GM12878 (cell line): Measurements from ENCODE around the gene RNF38. TPM values are rescaled to one million over a fixed set of nuclear protein-coding genes. Genes with fewer than 3 reads are reported as not detected.

Source experiments
- ATAC-seq: fragments of 200-7000 bp; cut with Tn5 transposase; 3 replicates; pipeline ENCODE4 v1.9.1; 2020; ENCODE audit warnings: mild to moderate bottlenecking, moderate library complexity
- BruUV-seq: library from RNA; stranded (reverse); fragments of 400-500 nt; replicated peaks from 2 replicates; lab custom pipeline; 2021; lab: Mats Ljungman, UMichigan
- CTCF ChIA-PET: fragments of 300-600 bp; sonication (Branson Sonifier 250); formaldehyde crosslinking; extraction: SDS; loops from one replicate; lab custom pipeline; 2021; ENCODE audit warnings: inconsistent platforms; lab: Yijun Ruan, JAX
- POLR2A ChIA-PET: fragments of 350-600 bp; formaldehyde crosslinking; extraction: SDS; loops from one replicate; lab custom pipeline; 2021; ENCODE audit warnings: inconsistent platforms; lab: Charles Lee
- RAD21 ChIA-PET: fragments of 300-600 bp; sonication (Branson Sonifier 250); formaldehyde crosslinking; loops from one replicate; lab custom pipeline; 2023; ENCODE audit warnings: antibody characterized with exemption; ENCODE audit not compliant: unreplicated experiment; lab: Charles Lee
- SMC1A ChIA-PET: fragments of 300-600 bp; sonication (Branson Sonifier 250); formaldehyde crosslinking; loops from one replicate; lab custom pipeline; 2023; ENCODE audit not compliant: unreplicated experiment, uncharacterized antibody; lab: Charles Lee
- DNase-seq: peaks from one replicate; pipeline ENCODE4 v3.0.0-alpha.2; 2011; ENCODE audit warnings: low read depth, low spot score
- FAIRE-seq: peaks from 3 replicates; lab custom pipeline; 2011; peaks lifted over from hg19 to GRCh38; lab: Jason Lieb, UNC
- H2AFZ ChIP-seq: 2 replicates; pipeline ENCODE4 v1.6.0; 2011; ENCODE audit warnings: low read depth, low read length, control low read depth; ENCODE audit not compliant: control insufficient read depth
- H3K27ac ChIP-seq: 2 replicates; pipeline ENCODE4 v1.5.1; 2011; ENCODE audit warnings: control low read depth; ENCODE audit not compliant: control insufficient read depth, insufficient read depth
- H3K27me3 ChIP-seq, 2 experiments: replicated peaks in 1 of 2; 2 replicates each; pipeline versions ENCODE4 v1.6.0 to v1.6.1; 2011; ENCODE audit warnings: low read length in 1 of 2; ENCODE audit not compliant: control insufficient read depth in 2 of 2, insufficient read depth in 2 of 2
- H3K36me3 ChIP-seq, 2 experiments: 2 replicates each; pipeline ENCODE4 v1.5.1; 2011; ENCODE audit warnings: low read length in 1 of 2; ENCODE audit not compliant: control insufficient read depth in 2 of 2, insufficient read depth in 2 of 2
- H3K4me1 ChIP-seq: 2 replicates; pipeline ENCODE4 v1.6.1; 2011; ENCODE audit warnings: mild to moderate bottlenecking, low read length, moderate library complexity, mixed read lengths; ENCODE audit not compliant: control insufficient read depth, insufficient read depth
- H3K4me2 ChIP-seq: 2 replicates; pipeline ENCODE4 v1.6.0; 2011; ENCODE audit warnings: control low read depth; ENCODE audit not compliant: control insufficient read depth, insufficient read depth
- H3K4me3 ChIP-seq: fragments of 200-600 bp; sonication (generic); 2 replicates; pipeline ENCODE4 v1.5.1; 2016
- H3K79me2 ChIP-seq: 2 replicates; pipeline ENCODE4 v1.6.0; 2011; ENCODE audit warnings: low read length; ENCODE audit not compliant: control insufficient read depth, insufficient read depth
- H3K9ac ChIP-seq: 2 replicates; pipeline ENCODE4 v1.8.0; 2011; ENCODE audit warnings: low read length, control low read depth, mixed read lengths; ENCODE audit not compliant: control insufficient read depth, insufficient read depth
- H3K9me3 ChIP-seq: replicated peaks from 3 replicates; pipeline ENCODE4 v1.5.1; 2011; ENCODE audit warnings: mild to moderate bottlenecking, low read length; ENCODE audit not compliant: control insufficient read depth, insufficient read depth
- H4K20me1 ChIP-seq: 2 replicates; pipeline ENCODE4 v1.6.0; 2011; ENCODE audit not compliant: control insufficient read depth, insufficient read depth
- ASH2L ChIP-seq: fragments of 300-600, 200-600 bp; sonication (generic); IDR thresholded peaks from 2 replicates; pipeline ENCODE4 v1.6.1; 2017; ENCODE audit warnings: low read depth, mild to moderate bottlenecking, borderline replicate concordance
- CREM ChIP-seq: IDR thresholded peaks from 2 replicates; pipeline ENCODE4 v1.6.1; 2014; ENCODE audit warnings: antibody characterized with exemption, low read depth
- DPF2 ChIP-seq: fragments of 450-650 bp; IDR thresholded peaks from 2 replicates; pipeline ENCODE4 v1.6.1; 2017; ENCODE audit warnings: mild to moderate bottlenecking
- IRF5 ChIP-seq: fragments of 450-650 bp; IDR thresholded peaks from 2 replicates; pipeline ENCODE4 v1.6.1; 2017; ENCODE audit warnings: borderline replicate concordance
- KLF5 ChIP-seq: fragments of 450-650 bp; IDR thresholded peaks from 2 replicates; pipeline ENCODE4 v1.6.1; 2014; ENCODE audit warnings: mild to moderate bottlenecking; ENCODE audit not compliant: partially characterized antibody
- MYC ChIP-seq: IDR thresholded peaks from 2 replicates; pipeline ENCODE4 v1.6.1; 2011; ENCODE audit warnings: mild to moderate bottlenecking, low read length, moderate library complexity, inconsistent platforms; ENCODE audit not compliant: insufficient read depth, insufficient replicate concordance, insufficient read length, severe bottlenecking
- NRF1 ChIP-seq: conservative IDR thresholded peaks from 2 replicates; pipeline ENCODE4 v1.6.1; 2011; ENCODE audit warnings: mild to moderate bottlenecking, low read depth, low read length, improper control_type of control experiment
- POLR2AphosphoS5 ChIP-seq: IDR thresholded peaks from 2 replicates; pipeline ENCODE4 v1.6.1; 2011; ENCODE audit warnings: mild to moderate bottlenecking, low read length, inconsistent platforms
- SIN3A ChIP-seq: IDR thresholded peaks from 2 replicates; pipeline ENCODE4 v1.6.1; 2012; ENCODE audit warnings: low read depth, low read length, improper control_type of control experiment
- SIX5 ChIP-seq: IDR thresholded peaks from 2 replicates; pipeline ENCODE4 v1.6.1; 2011; ENCODE audit warnings: mild to moderate bottlenecking, low read depth, low read length, moderate library complexity; ENCODE audit not compliant: severe bottlenecking
- SREBF2 ChIP-seq: IDR thresholded peaks from 2 replicates; pipeline ENCODE4 v1.6.1; 2012; ENCODE audit warnings: mild to moderate bottlenecking, low read length
- SUPT20H ChIP-seq: IDR thresholded peaks from 2 replicates; pipeline ENCODE4 v1.6.1; 2011; ENCODE audit warnings: low read depth, mild to moderate bottlenecking, low read length, moderate library complexity, borderline replicate concordance; ENCODE audit not compliant: control insufficient read depth
- SUZ12 ChIP-seq: fragments of 200-600 bp; sonication (generic); IDR thresholded peaks from one replicate; pipeline ENCODE4 v1.6.1; 2018; ENCODE audit warnings: antibody characterized with exemption, mild to moderate bottlenecking; ENCODE audit not compliant: unreplicated experiment
- TCF12 ChIP-seq: IDR thresholded peaks from 2 replicates; pipeline ENCODE4 v1.6.1; 2011; ENCODE audit warnings: low read depth, mild to moderate bottlenecking, low read length
- WRNIP1 ChIP-seq: IDR thresholded peaks from 2 replicates; pipeline ENCODE4 v1.6.1; 2011; ENCODE audit warnings: low read depth, low read length, improper control_type of control experiment, borderline replicate concordance
- ZBTB4 ChIP-seq: fragments of 450-650 bp; formaldehyde crosslinking; IDR thresholded peaks from 2 replicates; pipeline ENCODE4 v1.4.0; 2022; ENCODE audit warnings: mild to moderate bottlenecking, moderate library complexity
- ZNF592 ChIP-seq: fragments of 450-650 bp; IDR thresholded peaks from 2 replicates; pipeline ENCODE4 v1.6.1; 2017; ENCODE audit warnings: mild to moderate bottlenecking, moderate library complexity
- WGBS: methylation state at CpG from one replicate; pipeline ENCODE4 v1.1.6; 2016; ENCODE audit warnings: low lambda C conversion rate; ENCODE audit not compliant: insufficient replicate concordance, insufficient coverage; ENCODE audit errors: missing lambda C conversion rate; 5-methylcytosine and 5-hydroxymethylcytosine counted together
- in situ Hi-C: fragments of 300-500 bp; cut with MboI; formaldehyde crosslinking; loops from 9 replicates; pipeline ENCODE4 v1.14.3; 2018; ENCODE audit warnings: mixed read lengths
- intact Hi-C: fragments of 100-400 bp; cut with micrococcal nuclease; formaldehyde crosslinking; loops from one replicate; pipeline ENCODE4 v1.14.2; 2022; ENCODE audit not compliant: unreplicated experiment
- polyA plus RNA-seq, 11 experiments: library from polyadenylated mRNA; depleted of rRNA in 4 of 11; unstranded in 6 of 11; stranded (reverse) in 5 of 11; fragments of >200 nt; fragmentation: Nextera tagmentation in 4 of 11; fragmentation: Illumina TruSeq in 1 of 11; extraction: Ambion mirVana in 4 of 11; extraction: Trizol in 1 of 11; gene quantifications; 1 replicate in 1 of 11; 2 replicates in 10 of 11; pipeline versions ENCODE4 v1.2.1 to v1.2.3, GENCODE V29; 2011 to 2016; ENCODE audit warnings: inconsistent platforms in 2 of 11, missing spikeins in 2 of 11, low read depth in 1 of 11
- total RNA-seq, 4 experiments: library from RNA; depleted of rRNA in 3 of 4; stranded (reverse); fragments of >200 nt in 3 of 4; fragmentation: Illumina TruSeq in 1 of 4; extraction: Trizol in 1 of 4; gene quantifications; 2 replicates each; pipeline versions ENCODE4 v1.2.1 to v1.2.3, GENCODE V29; 2013 to 2021

Gene RNF38
- total and polyA plus RNA-seq, 10 of the 15 experiments (the other 5 are each of a cell fraction or from before 2014, with no cell fraction given), result 5.1 to 34.7 (median 12.7) TPM

- ChIA-PET SMC1A (interaction anchor here (1.0 to 2.9 kb wide), 3 partner anchors 34 to 113 kb away, joined by 3 to 15 read pairs (median 3); no protein-coding TSS in a partner anchor), RAD21 (interaction anchor here (1.0 kb wide), 1 partner anchor 36 kb away, joined by 4 read pairs; no protein-coding TSS in a partner anchor), POLR2A (no interaction called here), CTCF (interaction anchor here (1.3 kb wide), 1 partner anchor 109 kb away, joined by 4 read pairs; no protein-coding TSS in a partner anchor)
- in situ Hi-C loops, result no loop called here
- no peak overlapping the region for H3K4me3 ChIP-seq
- H3K4me1 ChIP-seq, result no peaks in the 10 kb centered on the region
- no peak overlapping the region for H3K27ac ChIP-seq
- 98% methylated on average over 4 of the region's 4 CpGs for WGBS
- no peaks in the 10 kb centered on the region for H3K9me3 ChIP-seq
- no peak overlapping the region for H2AFZ ChIP-seq
- DNase-seq, result no peak
- no peak overlapping the region for H3K9ac ChIP-seq
- no peak overlapping the region for H3K4me2 ChIP-seq
- H3K79me2 ChIP-seq, result peaks cover 14% of the 10 kb centered on the region
- FAIRE-seq, result no peak
- H3K36me3 ChIP-seq, result no peaks in the 10 kb centered on the region
- intact Hi-C loops, result no loop called here
- no peak for ATAC-seq
- H4K20me1 ChIP-seq, result no peaks in the 10 kb centered on the region
- no peaks in the 10 kb centered on the region for H3K27me3 ChIP-seq
- no TSS peak for BruUV-seq
- TF ChIP-seq NRF1 (no peak), MYC (no peak), IRF5 (no peak), ZBTB4 (CRISPR knock-in tag) (no peak), WRNIP1 (no peak), TCF12 (no peak), SUPT20H (no peak), POLR2AphosphoS5 (no peak), ASH2L (no peak), SREBF2 (no peak), ZNF592 (no peak), SIN3A (no peak), SIX5 (no peak), SUZ12 (no peak), DPF2 (no peak), CREM (no peak), KLF5 (no peak)
Observed at GRCh38 chr9:36443581-36443980, 43.5 kb upstream of the RNF38 start.
